T-helper 2 cell (primary cell): ENCODE data around the gene SBNO2.

ENCODE experiments used
- DNase-seq, 5 experiments: peaks; one replicate each; pipeline versions ENCODE4 v3.0.0 to v3.0.0-alpha.2; 2012 to 2022
- total RNA-seq, 2 donors: gene quantifications; one replicate each; lab custom pipeline; 2026; lab: John Stamatoyannopoulos, UW

SBNO2 gene, protein sequence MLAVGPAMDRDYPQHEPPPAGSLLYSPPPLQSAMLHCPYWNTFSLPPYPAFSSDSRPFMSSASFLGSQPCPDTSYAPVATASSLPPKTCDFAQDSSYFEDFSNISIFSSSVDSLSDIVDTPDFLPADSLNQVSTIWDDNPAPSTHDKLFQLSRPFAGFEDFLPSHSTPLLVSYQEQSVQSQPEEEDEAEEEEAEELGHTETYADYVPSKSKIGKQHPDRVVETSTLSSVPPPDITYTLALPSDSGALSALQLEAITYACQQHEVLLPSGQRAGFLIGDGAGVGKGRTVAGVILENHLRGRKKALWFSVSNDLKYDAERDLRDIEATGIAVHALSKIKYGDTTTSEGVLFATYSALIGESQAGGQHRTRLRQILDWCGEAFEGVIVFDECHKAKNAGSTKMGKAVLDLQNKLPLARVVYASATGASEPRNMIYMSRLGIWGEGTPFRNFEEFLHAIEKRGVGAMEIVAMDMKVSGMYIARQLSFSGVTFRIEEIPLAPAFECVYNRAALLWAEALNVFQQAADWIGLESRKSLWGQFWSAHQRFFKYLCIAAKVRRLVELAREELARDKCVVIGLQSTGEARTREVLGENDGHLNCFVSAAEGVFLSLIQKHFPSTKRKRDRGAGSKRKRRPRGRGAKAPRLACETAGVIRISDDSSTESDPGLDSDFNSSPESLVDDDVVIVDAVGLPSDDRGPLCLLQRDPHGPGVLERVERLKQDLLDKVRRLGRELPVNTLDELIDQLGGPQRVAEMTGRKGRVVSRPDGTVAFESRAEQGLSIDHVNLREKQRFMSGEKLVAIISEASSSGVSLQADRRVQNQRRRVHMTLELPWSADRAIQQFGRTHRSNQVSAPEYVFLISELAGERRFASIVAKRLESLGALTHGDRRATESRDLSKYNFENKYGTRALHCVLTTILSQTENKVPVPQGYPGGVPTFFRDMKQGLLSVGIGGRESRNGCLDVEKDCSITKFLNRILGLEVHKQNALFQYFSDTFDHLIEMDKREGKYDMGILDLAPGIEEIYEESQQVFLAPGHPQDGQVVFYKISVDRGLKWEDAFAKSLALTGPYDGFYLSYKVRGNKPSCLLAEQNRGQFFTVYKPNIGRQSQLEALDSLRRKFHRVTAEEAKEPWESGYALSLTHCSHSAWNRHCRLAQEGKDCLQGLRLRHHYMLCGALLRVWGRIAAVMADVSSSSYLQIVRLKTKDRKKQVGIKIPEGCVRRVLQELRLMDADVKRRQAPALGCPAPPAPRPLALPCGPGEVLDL (N-terminal part only)
- 150 to 233 reads per million in 2 donors for total RNA-seq

DNA sequence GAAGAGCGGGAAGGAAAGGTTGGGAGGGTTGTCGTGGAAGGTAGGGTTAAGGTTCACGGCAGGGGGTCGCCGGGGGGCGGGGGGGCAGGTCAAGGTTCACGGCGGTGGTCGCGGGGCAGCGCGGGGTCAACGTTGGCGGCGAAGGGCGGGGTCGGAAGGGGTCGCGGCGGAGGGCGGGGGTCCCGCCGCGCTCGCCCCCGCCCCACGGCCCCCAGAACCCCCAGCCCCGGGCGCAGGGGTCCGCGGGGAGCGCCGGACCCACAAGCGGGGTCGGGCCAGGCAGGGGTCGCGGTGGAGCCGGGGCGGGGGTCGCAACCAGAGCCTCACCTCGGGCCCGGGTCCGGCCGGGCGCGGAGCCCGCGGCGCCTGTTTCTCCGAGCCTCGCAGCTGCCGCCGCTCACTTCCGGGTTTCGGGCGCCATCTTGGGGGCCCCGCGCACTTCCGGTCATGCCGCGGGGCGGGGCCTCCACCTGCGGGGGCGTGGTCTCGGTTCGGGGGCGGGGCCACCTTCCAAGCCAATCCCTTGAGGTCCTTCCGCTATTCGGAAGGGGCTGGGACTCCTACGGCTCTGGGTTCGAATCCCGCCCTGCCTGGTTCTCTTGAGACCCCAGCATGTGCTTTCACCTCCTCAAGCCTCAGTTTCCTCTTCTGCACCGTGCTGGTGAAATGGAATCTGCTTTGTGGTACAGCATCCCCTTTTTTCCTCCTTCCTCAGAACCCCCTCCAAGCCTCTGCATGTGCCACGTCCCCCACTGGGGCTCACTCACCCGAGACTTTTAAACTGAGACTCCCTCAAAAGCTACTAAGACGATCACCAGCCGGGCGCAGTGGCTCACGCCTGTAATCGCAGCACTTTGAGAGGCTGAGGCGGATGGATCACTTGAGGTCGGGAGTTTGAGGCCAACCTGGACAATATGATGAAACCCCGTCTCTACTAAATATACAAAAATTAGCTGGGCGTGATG, at the start of gene SBNO2:
Gene SBNO2, minus strand, starts transcription at position 424 of the 965 bp plus-strand sequence. CDS start 19,992 bp downstream, outside the sequence.
- DNase-seq: peak; percentile 76 to 89 (median 82)

GRCh38 chr19:1223018-1223855, 49.2 kb upstream of the SBNO2 start:
- DNase-seq: peak in 1 of 5 experiments; percentile 36

DNA sequence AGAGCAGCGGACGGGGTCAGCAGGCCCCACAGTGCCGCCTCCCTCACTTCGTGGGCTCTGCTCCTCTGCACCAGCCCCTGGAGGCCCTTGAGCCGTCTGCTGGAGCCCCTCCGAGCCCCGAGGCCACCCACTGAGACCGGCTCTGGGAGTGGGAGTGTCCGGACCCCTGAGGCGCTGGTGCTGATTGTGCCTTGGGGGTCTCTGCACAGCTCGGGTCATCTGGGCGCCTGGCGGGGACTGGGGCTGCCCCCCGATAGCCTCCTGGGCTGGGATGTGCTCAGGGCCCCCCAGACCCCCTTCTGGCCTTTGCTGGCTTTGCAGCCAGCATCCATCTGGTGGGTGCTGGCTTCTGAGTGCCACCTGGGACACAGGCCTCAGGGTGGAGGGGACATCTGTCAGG, 48.3 kb upstream of the SBNO2 start:
- no peak for DNase-seq

- no peak for DNase-seq
Observed at GRCh38 chr19:1221904-1222255, 47.8 kb upstream of the SBNO2 start.

- no peak for DNase-seq
Observed at GRCh38 chr19:1220976-1221903, 47.2 kb upstream of the SBNO2 start.

DNA sequence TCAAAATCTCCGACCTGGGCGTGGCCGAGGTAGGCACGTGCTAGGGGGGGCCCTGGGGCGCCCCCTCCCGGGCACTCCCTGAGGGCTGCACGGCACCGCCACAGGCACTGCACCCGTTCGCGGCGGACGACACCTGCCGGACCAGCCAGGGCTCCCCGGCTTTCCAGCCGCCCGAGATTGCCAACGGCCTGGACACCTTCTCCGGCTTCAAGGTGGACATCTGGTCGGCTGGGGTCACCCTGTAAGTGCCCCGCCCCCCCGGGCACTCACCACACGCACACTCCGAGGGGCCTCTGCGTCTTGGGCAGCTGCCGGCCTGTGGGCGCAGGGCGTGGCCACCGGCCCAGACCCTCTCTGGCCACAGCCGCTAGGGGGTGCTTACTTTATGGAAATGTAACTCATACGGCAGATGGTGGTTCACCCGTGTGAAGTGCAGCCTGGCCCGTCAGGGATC, 46.4 kb upstream of the SBNO2 start:
- no peak for DNase-seq

DNA sequence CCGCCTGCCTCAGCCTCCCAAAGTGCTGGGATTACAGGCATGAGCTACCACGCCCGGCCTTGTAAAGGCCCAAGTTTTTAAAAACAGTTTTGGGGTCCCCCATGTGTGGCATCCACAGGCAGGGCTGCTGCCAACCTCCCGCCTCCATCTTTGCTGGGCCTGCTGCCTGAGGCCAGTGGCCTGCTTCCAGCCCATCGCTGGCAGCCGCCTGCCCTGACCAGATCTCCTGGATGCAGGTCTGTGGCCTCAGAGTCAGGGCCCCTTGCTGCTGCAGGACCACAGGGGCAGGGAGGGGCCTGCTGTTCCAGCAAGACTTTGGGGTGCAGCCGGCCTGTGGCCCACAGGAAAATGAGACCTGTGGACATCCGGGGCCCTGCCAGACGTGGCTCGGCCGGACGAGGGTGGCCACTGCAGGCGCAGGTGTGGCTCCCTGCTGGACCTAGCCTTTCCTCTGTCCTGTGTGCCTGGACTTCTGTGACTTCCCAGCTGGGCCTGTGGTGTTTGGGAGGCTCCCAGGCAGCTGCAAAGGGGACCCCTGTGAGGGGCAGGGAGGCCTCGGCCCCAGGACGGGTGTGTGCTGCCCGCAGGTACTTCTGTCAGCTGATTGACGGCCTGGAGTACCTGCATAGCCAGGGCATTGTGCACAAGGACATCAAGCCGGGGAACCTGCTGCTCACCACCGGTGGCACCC, 45.9 kb upstream of the SBNO2 start:
- DNase-seq: no peak

DNA sequence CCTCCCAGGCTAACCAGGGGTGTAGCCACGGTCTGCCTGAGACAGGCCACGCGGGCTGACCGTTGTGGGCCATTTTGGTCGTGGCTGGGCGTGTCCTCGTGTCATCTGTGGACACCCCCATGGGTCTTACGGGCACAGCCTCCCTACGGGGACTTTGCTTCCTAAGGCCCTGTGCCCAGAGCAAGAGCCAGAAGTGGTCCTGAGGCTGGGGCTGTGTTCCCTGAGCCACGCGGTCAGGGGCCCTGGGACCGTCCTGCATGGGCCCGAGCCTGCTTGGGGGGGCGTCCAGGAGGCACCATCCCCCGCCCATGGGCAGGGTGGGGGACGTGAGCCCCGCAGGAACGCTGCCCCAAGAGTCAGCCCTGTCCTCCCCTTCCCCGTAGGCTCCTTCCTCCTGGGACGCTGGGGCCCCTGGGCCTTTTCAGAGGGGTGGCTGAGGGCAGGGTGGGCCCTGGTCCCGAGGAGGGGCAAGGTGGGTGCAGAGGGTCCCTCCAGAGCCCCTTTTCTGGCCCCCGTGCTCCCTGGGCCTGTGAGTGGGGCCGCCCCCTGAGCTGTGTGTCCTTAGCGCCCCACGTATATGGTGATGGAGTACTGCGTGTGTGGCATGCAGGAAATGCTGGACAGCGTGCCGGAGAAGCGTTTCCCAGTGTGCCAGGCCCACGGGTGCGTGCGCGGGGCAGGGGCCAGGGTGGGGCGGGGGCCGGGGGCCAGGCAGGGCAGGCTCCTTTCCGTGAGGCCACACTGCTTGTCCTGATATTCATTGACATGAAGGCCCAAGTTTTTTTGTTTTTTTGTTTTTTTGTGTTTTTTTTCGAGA, 44.9 kb upstream of the SBNO2 start:
- DNase-seq: no peak

DNA sequence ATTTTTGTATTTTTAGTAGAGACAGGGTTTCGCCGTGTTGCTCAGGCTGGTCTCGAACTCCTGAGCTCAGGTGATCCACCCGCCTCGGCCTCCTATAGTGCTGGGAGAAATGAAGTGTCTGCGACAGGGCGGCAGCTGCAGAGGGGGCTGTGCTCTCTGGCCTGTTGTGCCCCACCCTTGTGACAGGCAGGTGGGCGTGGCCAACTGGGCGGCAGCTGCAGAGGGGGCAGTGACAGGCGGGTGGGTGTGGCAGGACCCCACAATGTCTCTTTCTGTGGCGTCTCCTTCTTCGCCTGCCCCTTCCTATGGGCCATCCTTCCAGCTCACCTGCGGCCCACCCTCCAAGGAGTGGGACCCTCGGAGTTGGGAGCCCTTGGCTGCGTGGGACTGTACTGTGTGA, 43.3 kb upstream of the SBNO2 start:
- DNase-seq: no peak

GRCh38 chr19:1216756-1217155, 42.7 kb upstream of the SBNO2 start:
- DNase-seq: no peak

DNA sequence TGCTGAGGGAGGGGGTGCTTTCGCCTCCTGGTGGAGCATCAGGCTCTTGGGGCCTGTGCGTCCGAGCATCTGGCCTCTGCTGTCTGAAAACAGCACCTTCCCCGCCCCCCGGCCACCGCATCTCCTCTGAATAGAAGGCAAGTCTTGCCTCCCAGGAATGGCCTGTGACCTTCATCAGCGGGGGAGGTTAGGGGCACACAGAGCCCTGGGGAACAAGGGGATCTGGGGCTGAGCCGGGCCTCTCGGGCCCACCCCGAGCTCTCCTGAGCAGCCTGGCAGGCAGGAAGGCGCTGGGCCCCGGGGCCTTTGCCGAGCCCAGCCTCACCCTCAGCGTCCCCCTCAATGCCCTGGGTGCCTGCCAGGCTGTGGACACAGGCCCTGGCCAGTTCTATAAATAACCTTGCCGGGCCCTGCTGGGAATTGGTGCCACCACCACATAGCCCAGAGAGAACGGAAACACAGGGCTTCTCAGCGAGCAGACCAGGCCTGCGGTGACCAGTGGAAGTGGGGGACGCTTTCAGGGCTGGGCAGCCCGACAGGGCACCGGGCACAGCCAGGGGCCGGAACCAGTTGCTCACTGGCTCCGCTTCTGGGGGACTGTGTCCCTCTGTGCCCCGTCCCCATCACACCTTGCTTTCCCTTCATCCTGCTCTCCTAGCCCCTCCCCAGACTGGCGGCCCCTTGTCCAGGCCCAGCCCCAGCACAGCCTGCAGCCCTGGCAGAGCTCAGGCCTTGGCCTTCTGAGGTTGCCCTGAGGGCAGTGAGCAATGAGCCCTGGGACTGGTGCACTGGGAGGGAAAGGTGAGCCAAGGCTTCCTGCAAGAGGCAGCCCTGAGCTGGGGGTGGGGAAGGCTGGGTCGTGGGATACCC, 41.0 kb upstream of the SBNO2 start:
- DNase-seq: no peak

- no peak for DNase-seq
Observed at GRCh38 chr19:1214299-1214861, 40.3 kb upstream of the SBNO2 start.

DNA sequence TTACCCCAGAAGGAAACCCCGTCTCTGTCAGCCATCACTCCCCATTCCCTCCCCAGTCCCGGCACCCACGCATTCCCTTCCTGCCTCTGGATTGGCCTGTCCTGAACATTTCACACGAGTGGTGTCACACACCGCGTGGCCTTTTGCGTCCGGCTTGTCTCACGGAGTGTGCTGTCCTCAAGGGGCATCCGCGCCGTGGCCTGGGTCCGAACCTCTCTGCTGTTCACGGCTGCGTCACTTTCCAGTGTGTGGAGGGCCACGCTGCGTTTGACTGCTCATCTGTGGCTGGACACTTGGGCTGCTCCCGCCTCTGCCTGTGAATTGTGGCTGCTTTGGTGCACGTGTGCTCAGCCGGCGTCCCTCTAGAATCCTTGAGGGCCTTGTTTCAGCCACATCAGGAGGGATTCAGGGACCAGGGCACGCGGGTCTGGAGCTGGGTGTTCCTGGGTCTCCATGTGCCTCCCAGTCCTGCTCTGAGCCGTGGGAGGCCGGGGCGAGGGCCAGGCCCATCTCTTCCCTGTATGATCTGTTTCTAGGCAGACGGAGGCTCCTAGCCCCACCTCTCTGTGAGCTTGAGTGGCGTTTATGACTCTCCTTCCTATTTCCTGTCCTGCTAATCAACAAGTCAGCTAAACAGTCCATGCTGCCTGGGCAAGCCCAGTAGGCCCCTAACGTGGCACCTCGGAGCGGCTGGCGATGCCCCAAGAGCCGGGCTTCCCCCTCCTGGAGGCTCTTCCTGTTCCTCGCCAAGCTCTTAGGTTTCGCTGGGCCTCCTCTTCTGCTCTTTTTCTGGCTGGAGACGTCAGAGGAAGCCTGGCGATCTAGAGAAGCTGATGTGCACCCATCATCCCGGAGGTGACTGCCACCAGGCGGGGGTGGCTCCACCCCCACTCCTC, 39.6 kb upstream of the SBNO2 start:
- peak in 4 of 5 experiments; percentile 24 to 83 (median 44) for DNase-seq

- no peak for DNase-seq
Observed at GRCh38 chr19:1211494-1212234, 37.6 kb upstream of the SBNO2 start.

DNA sequence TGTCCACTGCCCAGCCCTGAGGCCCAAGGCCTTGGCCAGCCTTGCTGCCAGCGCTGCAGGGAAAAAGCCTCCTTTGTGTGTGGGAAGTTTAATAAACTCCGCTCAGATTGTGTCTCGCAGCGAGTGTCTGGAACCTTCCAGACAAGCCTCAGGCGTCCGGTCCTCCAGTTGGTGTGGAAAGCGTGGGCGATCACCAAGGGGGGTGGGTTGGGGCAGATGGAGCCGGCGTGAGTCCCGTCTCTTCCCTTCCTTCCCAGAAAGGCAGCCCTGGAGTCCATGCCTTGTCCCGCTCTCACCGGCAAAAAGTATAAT, 36.1 kb upstream of the SBNO2 start:
- DNase-seq: no peak
